Measurements from ENCODE around the gene PIP4K2C. TPM values are rescaled to one million over a fixed set of nuclear protein-coding genes. Genes with fewer than 3 reads are reported as not detected.

Gene PIP4K2C
- total RNA-seq, 4 donors from 2014 or later = 21.7 to 38.7 (median 33.1) TPM

DNA sequence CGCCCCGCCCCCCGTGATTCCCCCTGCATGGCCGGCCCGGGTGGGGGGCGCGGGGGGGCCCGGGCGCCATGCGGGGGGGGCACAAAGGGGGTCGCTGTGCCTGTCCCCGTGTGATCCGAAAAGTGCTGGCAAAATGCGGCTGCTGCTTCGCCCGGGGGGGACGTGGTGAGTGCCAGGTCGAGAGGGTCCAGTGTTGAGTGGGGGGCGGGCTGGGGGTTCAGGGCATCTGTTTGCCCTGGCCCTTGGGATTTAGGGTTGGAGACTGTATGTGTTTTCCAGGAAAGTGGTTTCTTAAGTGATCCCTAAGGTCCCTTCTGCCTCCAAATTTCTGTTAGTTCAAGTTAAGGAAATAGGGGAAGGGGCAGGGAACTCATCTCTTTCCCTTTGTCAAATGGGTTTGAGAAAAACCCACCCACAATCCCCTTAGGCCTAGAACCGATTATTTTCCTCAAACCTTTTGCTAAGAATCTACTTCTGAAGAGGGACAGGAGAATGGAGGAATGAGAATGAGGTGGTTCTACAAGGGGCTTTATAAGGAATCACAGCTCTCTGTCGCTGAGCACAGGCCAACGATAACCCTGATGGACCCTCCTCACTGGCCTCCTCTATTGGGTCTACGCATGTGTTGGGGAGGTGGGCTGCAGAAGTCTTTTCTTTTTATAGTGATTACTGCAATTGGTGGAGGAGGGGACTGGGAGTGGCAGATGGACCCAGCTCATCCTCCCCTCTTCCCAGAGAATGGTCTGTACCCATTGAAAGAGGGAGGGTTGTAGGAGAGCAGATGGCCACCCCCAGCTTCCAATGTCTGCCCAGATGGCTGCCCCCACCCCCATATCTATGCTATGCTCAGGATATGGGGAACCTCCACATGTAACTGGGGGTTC is 21.1 kb downstream of the PIP4K2C start:
- peak overlapping the region; percentile 89 to 95 for H3K4me3 ChIP-seq
- peaks cover 0 to 93% (median 27%) of the 10 kb centered on the region in 3 donors for H3K4me1 ChIP-seq
- H3K27me3 ChIP-seq = peaks cover 10% of the 10 kb centered on the region
- no peak for TF ChIP-seq CTCF (IDR thresholded peaks at IDR 0.05)
- TF ChIP-seq EP300 (IDR thresholded peaks at IDR 0.05) = no peak
- no peak for TF ChIP-seq POLR2A (IDR thresholded peaks at IDR 0.05)
- TF ChIP-seq POLR2AphosphoS5 (IDR thresholded peaks at IDR 0.05) = no peak
- no peaks in the 10 kb centered on the region for H3K9me3 ChIP-seq
- no peak for ATAC-seq
- peak overlapping the region; percentile 91 to 99 (median 97) for H3K27ac ChIP-seq
- 13 to 18% methylated on average over 3 to 4 of the region's 23 CpGs for WGBS, 2 donors (ENCODE audit: low coverage in 1 of 2)
- peaks cover 0 to 57% of the 10 kb centered on the region in 2 donors for H3K36me3 ChIP-seq

DNA sequence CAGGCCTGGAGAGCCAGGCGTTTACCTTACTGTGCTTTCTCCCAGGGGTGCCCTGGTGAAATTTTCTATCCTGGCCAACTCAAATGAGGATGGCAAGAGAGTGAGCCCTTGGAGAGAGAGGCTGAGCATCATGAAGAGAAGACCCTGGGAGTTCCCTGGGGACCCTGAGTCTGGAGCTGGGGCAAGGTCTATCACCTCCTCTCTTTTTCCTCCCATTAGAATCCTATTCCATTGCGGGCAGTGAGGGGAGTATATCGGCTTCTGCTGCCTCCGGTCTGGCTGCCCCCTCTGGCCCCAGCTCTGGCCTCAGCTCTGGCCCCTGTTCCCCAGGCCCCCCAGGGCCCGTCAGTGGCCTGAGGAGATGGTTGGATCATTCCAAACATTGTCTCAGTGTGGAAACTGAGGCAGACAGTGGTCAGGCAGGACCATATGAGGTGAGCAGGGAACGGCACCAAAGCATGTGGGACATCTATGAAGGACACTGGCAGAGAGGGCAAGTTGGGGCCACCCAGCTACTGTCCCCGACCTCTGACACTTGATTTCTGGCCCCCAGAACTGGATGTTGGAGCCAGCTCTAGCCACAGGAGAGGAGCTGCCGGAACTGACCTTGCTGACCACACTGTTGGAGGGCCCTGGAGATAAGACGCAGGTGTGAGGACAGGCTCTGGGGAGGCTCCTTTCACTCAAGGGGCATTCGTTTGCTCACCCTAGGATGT is 21.9 kb downstream of the PIP4K2C start:
- TF ChIP-seq EP300 (IDR thresholded peaks at IDR 0.05) (no peak), CTCF (IDR thresholded peaks at IDR 0.05) (no peak), POLR2AphosphoS5 (IDR thresholded peaks at IDR 0.05) (no peak), POLR2A (IDR thresholded peaks at IDR 0.05) (no peak)
- Histone ChIP-seq H3K9me3 (no peaks in the 10 kb centered on the region), H3K27ac (peak overlapping the region; percentile 30 to 99 (median 97)), H3K4me3 (peak overlapping the region; percentile 89 to 95), H3K4me1 (peaks cover 0 to 87% (median 27%) of the 10 kb centered on the region in 3 donors), H3K36me3 (peaks cover 0 to 57% of the 10 kb centered on the region in 2 donors), H3K27me3 (peaks cover 10% of the 10 kb centered on the region)
- WGBS, 2 donors (ENCODE audit: low coverage in 1 of 2) = 69 to 80% methylated on average over 2 to 4 of the region's 10 CpGs
- no peak for ATAC-seq

- Histone ChIP-seq H3K27ac (peak overlapping the region in 3 of 4 donors; percentile 96 to 99 (median 98)), H3K36me3 (peaks cover 0 to 55% of the 10 kb centered on the region in 2 donors), H3K4me1 (peaks cover 0 to 83% (median 27%) of the 10 kb centered on the region in 3 donors), H3K27me3 (peaks cover 10% of the 10 kb centered on the region), H3K9me3 (no peaks in the 10 kb centered on the region), H3K4me3 (peak overlapping the region in 1 of 2 donors; percentile 89)
- WGBS, 2 donors (ENCODE audit: low coverage in 1 of 2) = 53 to 67% methylated on average over 3 to 4 of the region's 10 CpGs
- TF ChIP-seq POLR2AphosphoS5 (IDR thresholded peaks at IDR 0.05) = no peak
- no peak for TF ChIP-seq CTCF (IDR thresholded peaks at IDR 0.05)
- no peak for TF ChIP-seq POLR2A (IDR thresholded peaks at IDR 0.05)
- TF ChIP-seq EP300 (IDR thresholded peaks at IDR 0.05) = no peak
- no peak for ATAC-seq
Measured at GRCh38 chr12:57613427-57614109, 22.6 kb downstream of the PIP4K2C start.

GRCh38 chr12:57614178-57614947 is 23.4 kb downstream of the PIP4K2C start:
- H3K4me3 ChIP-seq = no peak overlapping the region
- H3K9me3 ChIP-seq = no peaks in the 10 kb centered on the region
- peaks cover 0 to 50% of the 10 kb centered on the region in 2 donors for H3K36me3 ChIP-seq
- peaks cover 10% of the 10 kb centered on the region for H3K27me3 ChIP-seq
- H3K4me1 ChIP-seq = peaks cover 0 to 76% (median 21%) of the 10 kb centered on the region in 3 donors
- H3K27ac ChIP-seq = peak overlapping the region in 3 of 4 donors; percentile 96 to 99 (median 98)
- 28 to 36% methylated on average over 8 of the region's 14 CpGs for WGBS, 2 donors (ENCODE audit: low coverage in 1 of 2)
- no peak for ATAC-seq
- no peak for TF ChIP-seq POLR2A (IDR thresholded peaks at IDR 0.05)
- no peak for TF ChIP-seq EP300 (IDR thresholded peaks at IDR 0.05)
- TF ChIP-seq CTCF (IDR thresholded peaks at IDR 0.05) = no peak
- TF ChIP-seq POLR2AphosphoS5 (IDR thresholded peaks at IDR 0.05) = no peak
